ENCODE data around the gene PPP3R1. TPM values are rescaled to one million over a fixed set of nuclear protein-coding genes. Genes with fewer than 3 reads are reported as not detected.

PPP3R1 gene
- total and polyA plus RNA-seq, 9 of the 15 experiments (the other 6 are each of a cell fraction or from before 2014, with no cell fraction given), result 3.7 to 70.0 (median 24.8) TPM

GRCh38 chr2:68252400-68253218, at the start of gene PPP3R1 (continued):
- TF ChIP-seq, protein P1, sequence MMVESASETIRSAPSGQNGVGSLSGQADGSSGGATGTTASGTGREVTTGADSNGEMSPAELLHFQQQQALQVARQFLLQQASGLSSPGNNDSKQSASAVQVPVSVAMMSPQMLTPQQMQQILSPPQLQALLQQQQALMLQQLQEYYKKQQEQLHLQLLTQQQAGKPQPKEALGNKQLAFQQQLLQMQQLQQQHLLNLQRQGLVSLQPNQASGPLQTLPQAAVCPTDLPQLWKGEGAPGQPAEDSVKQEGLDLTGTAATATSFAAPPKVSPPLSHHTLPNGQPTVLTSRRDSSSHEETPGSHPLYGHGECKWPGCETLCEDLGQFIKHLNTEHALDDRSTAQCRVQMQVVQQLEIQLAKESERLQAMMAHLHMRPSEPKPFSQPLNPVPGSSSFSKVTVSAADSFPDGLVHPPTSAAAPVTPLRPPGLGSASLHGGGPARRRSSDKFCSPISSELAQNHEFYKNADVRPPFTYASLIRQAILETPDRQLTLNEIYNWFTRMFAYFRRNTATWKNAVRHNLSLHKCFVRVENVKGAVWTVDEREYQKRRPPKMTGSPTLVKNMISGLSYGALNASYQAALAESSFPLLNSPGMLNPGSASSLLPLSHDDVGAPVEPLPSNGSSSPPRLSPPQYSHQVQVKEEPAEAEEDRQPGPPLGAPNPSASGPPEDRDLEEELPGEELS (CRISPR knock-in tag; IDR thresholded peaks at IDR 0.05; ENCODE audit: borderline replicate concordance), result no peak
- no peak for TF ChIP-seq EHMT2 (IDR thresholded peaks at IDR 0.05)
- TF ChIP-seq CREB1 (IDR thresholded peaks at IDR 0.05), result peak; percentile 89
- TF ChIP-seq CREB1 (CRISPR knock-in tag; IDR thresholded peaks at IDR 0.05), result peak; percentile 86
- no peak for TF ChIP-seq AFF4 (CRISPR knock-in tag; IDR thresholded peaks at IDR 0.05)
- TF ChIP-seq TGIF2 (CRISPR knock-in tag; IDR thresholded peaks at IDR 0.05), result no peak
- no peak for TF ChIP-seq SMC3 (conservative IDR thresholded peaks at IDR 0.05; ENCODE audit: insufficient read depth, low read depth, low read length)
- no peak for TF ChIP-seq CSDE1 (IDR thresholded peaks at IDR 0.05)
- TF ChIP-seq SRSF1 (IDR thresholded peaks at IDR 0.05; ENCODE audit: low read depth, low read length), result no peak
- TF ChIP-seq ZBTB40 (IDR thresholded peaks at IDR 0.05), result peak; percentile 78
- no peak for TF ChIP-seq ZBTB40 (CRISPR knock-in tag; IDR thresholded peaks at IDR 0.05)
- peak; percentile 60; the same call in 1 of the 2 replicates for TF ChIP-seq LARP7 (IDR thresholded peaks at IDR 0.05)
- no peak for TF ChIP-seq HMG20B (CRISPR knock-in tag; IDR thresholded peaks at IDR 0.05)

All from K562 (cell line).